Chondrocyte (in vitro differentiated cells): ENCODE data around the gene ISG15. TPM values are rescaled to one million over a fixed set of nuclear protein-coding genes. Genes with fewer than 3 reads are reported as not detected.

Experiments
- DNase-seq: peaks from one replicate; pipeline ENCODE4 v3.0.0; 2021; ENCODE audit warnings: mixed read lengths, low spot score
- H3K27ac Mint-ChIP-seq: one replicate; pipeline ENCODE4 v1.8.0; 2021; ENCODE audit warnings: mild to moderate bottlenecking, moderate library complexity, mixed read lengths; ENCODE audit not compliant: unreplicated experiment
- H3K27me3 Mint-ChIP-seq: 2 replicates; pipeline ENCODE4 v1.8.0; 2021; ENCODE audit warnings: low read depth, mixed read lengths
- H3K36me3 Mint-ChIP-seq: 2 replicates; pipeline ENCODE4 v1.8.0; 2021; ENCODE audit warnings: low read depth, mixed read lengths
- H3K4me1 Mint-ChIP-seq: 2 replicates; pipeline ENCODE4 v1.8.0; 2021; ENCODE audit warnings: low read depth, mild to moderate bottlenecking, mixed read lengths
- H3K4me3 Mint-ChIP-seq: one replicate; pipeline ENCODE4 v1.8.0; 2021; ENCODE audit warnings: mild to moderate bottlenecking, moderate library complexity, mixed read lengths; ENCODE audit not compliant: unreplicated experiment
- H3K9me3 Mint-ChIP-seq: 2 replicates; pipeline ENCODE4 v1.8.0; 2021; ENCODE audit warnings: low read depth, mixed read lengths
- total RNA-seq: library from RNA; stranded (reverse); gene quantifications from 3 replicates; pipeline ENCODE4 v1.2.1, GENCODE V29; 2021
- TF ChIP-seq, protein P1 (sequence below): fragments of 200-600 bp; sonication (generic); IDR thresholded peaks from 2 replicates; pipeline ENCODE4 v1.5.0; 2021; ENCODE audit warnings: antibody characterized with exemption, mild to moderate bottlenecking, moderate library complexity

ISG15 gene
- total RNA-seq, 1 donor from 2014 or later: 42.2 TPM

DNA sequence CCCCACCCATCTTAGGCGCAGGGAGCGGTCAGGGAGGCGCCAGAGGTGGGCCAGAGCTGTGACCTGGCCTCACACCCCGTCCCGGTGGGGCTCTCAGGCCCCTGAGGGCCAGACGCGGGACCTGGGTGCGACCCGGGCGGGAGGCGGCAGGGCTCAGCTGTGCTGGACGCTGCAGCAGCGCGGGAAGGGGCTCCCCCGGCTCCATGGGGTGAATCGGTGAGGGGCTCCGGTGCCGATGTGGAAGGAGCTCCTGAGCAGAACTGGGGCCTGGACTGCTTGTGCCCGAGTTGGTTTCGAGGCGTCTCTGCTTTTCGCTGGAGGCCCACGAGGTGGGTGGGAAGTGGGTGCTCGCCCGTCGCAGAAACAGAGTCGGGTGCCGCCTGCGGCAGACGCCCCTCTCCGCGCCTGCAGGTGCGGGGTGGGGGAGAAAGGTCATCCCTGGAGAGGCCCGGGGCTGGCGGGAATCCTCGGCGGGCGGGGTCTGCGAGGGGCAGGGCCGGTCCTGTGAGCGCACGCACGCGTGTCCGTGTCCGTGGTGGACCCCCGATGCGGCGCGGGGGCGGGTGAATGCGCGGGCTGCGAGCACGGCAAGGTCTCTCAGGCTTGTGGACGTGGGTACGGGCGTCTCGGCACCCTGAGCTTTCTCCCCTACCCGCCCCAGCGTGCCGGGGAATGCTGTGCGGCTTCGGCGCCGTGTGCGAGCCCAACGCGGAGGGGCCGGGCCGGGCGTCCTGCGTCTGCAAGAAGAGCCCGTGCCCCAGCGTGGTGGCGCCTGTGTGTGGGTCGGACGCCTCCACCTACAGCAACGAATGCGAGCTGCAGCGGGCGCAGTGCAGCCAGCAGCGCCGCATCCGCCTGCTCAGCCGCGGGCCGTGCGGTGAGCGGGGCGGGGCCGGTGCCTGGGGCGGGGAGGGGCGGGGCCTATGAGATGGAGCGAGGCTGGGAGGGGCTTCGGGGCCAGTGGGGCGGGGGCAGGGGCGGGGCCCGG lies 27.0 kb downstream of the ISG15 start:
- no peak for DNase-seq
- Mint-ChIP-seq H3K27me3 (no peaks in the 10 kb centered on the region), H3K4me1 (peaks cover 12% of the 10 kb centered on the region), H3K36me3 (peaks cover 11% of the 10 kb centered on the region), H3K9me3 (no peaks in the 10 kb centered on the region), H3K4me3 (peak overlapping the region; percentile 28), H3K27ac (no peak overlapping the region)
- TF ChIP-seq, protein P1, sequence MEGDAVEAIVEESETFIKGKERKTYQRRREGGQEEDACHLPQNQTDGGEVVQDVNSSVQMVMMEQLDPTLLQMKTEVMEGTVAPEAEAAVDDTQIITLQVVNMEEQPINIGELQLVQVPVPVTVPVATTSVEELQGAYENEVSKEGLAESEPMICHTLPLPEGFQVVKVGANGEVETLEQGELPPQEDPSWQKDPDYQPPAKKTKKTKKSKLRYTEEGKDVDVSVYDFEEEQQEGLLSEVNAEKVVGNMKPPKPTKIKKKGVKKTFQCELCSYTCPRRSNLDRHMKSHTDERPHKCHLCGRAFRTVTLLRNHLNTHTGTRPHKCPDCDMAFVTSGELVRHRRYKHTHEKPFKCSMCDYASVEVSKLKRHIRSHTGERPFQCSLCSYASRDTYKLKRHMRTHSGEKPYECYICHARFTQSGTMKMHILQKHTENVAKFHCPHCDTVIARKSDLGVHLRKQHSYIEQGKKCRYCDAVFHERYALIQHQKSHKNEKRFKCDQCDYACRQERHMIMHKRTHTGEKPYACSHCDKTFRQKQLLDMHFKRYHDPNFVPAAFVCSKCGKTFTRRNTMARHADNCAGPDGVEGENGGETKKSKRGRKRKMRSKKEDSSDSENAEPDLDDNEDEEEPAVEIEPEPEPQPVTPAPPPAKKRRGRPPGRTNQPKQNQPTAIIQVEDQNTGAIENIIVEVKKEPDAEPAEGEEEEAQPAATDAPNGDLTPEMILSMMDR: peak; percentile 38

DNA sequence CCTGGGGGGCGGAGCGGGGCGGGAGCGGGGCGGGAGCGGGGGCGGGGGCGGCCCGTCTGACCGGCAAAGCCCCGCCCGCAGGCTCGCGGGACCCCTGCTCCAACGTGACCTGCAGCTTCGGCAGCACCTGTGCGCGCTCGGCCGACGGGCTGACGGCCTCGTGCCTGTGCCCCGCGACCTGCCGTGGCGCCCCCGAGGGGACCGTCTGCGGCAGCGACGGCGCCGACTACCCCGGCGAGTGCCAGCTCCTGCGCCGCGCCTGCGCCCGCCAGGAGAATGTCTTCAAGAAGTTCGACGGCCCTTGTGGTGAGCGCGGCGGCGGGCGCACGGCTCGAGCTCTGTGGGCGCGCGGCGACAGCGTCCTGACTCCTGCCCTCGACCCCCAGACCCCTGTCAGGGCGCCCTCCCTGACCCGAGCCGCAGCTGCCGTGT lies 27.8 kb downstream of the ISG15 start:
- Mint-ChIP-seq H3K36me3 (peaks cover 9% of the 10 kb centered on the region), H3K4me3 (no peak overlapping the region)
- TF ChIP-seq, protein P1: no peak

DNA sequence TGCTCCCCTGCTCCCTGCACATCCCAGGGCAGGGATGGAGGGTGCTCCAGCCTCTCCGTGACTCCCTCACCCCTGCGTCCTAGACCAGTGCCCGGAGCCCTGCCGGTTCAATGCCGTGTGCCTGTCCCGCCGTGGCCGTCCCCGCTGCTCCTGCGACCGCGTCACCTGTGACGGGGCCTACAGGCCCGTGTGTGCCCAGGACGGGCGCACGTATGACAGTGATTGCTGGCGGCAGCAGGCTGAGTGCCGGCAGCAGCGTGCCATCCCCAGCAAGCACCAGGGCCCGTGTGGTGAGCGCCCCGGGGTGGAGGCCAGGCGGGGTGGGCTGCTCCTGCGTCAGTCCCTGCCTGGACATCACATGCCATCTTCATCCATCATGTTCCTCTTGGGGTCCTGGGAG lies 28.6 kb downstream of the ISG15 start:
- TF ChIP-seq, protein P1: no peak
- Mint-ChIP-seq H3K36me3 (peaks cover 8% of the 10 kb centered on the region), H3K27me3 (no peaks in the 10 kb centered on the region), H3K27ac (no peak overlapping the region), H3K4me1 (peaks cover 12% of the 10 kb centered on the region), H3K9me3 (no peaks in the 10 kb centered on the region), H3K4me3 (no peak overlapping the region)
- DNase-seq: no peak

More for the DNA sequence above, 27.8 kb downstream of the ISG15 start:
- no peaks in the 10 kb centered on the region for H3K27me3 Mint-ChIP-seq
- no peak overlapping the region for H3K27ac Mint-ChIP-seq
- H3K9me3 Mint-ChIP-seq: no peaks in the 10 kb centered on the region
- no peak for DNase-seq
- H3K4me1 Mint-ChIP-seq: peaks cover 12% of the 10 kb centered on the region

DNA sequence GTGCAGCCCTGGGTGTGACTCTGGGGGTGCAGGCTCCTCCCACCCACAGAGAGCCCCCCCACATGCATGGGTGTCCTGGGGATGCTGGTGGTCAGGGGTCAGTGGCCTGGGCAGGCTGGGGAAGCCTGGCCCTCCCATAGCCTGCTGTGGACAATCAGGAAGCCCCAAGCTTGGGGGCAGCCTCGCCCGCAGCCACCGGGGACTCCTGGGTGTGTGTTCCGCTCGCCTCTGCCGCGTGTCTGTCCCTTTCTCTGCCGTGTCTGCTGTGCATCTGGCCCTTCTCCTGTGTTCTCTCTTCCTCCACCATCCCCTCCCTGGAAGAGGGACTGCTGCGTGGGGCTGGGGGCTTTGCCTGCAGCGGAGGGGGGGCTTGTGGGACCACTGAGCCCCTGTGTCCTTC lies 29.5 kb downstream of the ISG15 start:
- H3K27me3 Mint-ChIP-seq: no peaks in the 10 kb centered on the region
- DNase-seq: no peak
- no peak overlapping the region for H3K27ac Mint-ChIP-seq
- H3K9me3 Mint-ChIP-seq: no peaks in the 10 kb centered on the region
- peaks cover 13% of the 10 kb centered on the region for H3K36me3 Mint-ChIP-seq
- TF ChIP-seq, protein P1: no peak
- H3K4me3 Mint-ChIP-seq: no peak overlapping the region
- H3K4me1 Mint-ChIP-seq: peaks cover 12% of the 10 kb centered on the region

DNA sequence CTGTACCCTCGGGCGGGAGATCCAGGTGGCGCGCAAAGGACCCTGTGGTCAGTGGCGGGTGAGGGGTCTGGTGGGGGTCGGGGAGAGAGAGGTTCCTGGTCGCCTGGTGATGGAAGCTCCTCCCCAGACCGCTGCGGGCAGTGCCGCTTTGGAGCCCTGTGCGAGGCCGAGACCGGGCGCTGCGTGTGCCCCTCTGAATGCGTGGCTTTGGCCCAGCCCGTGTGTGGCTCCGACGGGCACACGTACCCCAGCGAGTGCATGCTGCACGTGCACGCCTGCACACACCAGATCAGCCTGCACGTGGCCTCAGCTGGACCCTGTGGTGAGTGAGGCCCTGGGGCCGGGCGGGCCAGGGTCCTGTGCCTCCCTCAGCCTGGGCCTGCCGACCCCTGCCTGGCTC lies 30.1 kb downstream of the ISG15 start:
- Mint-ChIP-seq H3K36me3 (peaks cover 13% of the 10 kb centered on the region), H3K4me3 (no peak overlapping the region)
- TF ChIP-seq, protein P1: no peak

More for the DNA sequence above, 30.1 kb downstream of the ISG15 start:
- Mint-ChIP-seq H3K27ac (no peak overlapping the region), H3K27me3 (no peaks in the 10 kb centered on the region), H3K9me3 (no peaks in the 10 kb centered on the region), H3K4me1 (peaks cover 11% of the 10 kb centered on the region)
- DNase-seq: no peak
